Natural killer cell treated with Interleukin-12 subunit alpha and Interleukin-12 subunit beta and Interleukin-15 and Interleukin-18, amount 100 ng/mL, for 72 hours (primary cell): ENCODE measurements around the gene OLFML2A. TPM values are rescaled to one million over a fixed set of nuclear protein-coding genes. Genes with fewer than 3 reads are reported as not detected.
"Not testable (repeated sequence)": the region's sequence is repeated elsewhere in the genome, so short reads cannot be mapped to it uniquely, and the experiment has no call there.

Source experiments
- ATAC-seq, 2 donors: fragments of 150-1000 bp; cut with Tn5 transposase in 1 of 2; sonication (Bioruptor Pico), chemical (Tn5 transposase) in 1 of 2; 2 replicates each; pipeline ENCODE4 v1.10.0; 2021
- DNase-seq: peaks from one replicate; pipeline ENCODE4 v3.0.0; 2022; ENCODE audit warnings: low spot score
- H3K27ac Mint-ChIP-seq, 2 donors: 1 replicate in 1 of 2; 2 replicates in 1 of 2; pipeline ENCODE4 v1.8.0; 2022; ENCODE audit warnings: mixed read lengths in 2 of 2, mild to moderate bottlenecking in 1 of 2, moderate library complexity in 1 of 2
- H3K27me3 Mint-ChIP-seq, 2 donors: 1 replicate in 1 of 2; 2 replicates in 1 of 2; pipeline ENCODE4 v1.8.0; 2022; ENCODE audit warnings: mixed read lengths in 2 of 2
- H3K36me3 Mint-ChIP-seq: one replicate; pipeline ENCODE4 v1.8.0; 2022; ENCODE audit warnings: mixed read lengths
- H3K4me1 Mint-ChIP-seq, 2 donors: 1 replicate in 1 of 2; 2 replicates in 1 of 2; pipeline ENCODE4 v1.8.0; 2022; ENCODE audit warnings: low read depth in 2 of 2, mixed read lengths in 2 of 2, mild to moderate bottlenecking in 1 of 2
- H3K4me3 Mint-ChIP-seq: one replicate; pipeline ENCODE4 v1.8.0; 2022; ENCODE audit warnings: mixed read lengths
- H3K9me3 Mint-ChIP-seq: 2 replicates; pipeline ENCODE4 v1.8.0; 2022; ENCODE audit warnings: mixed read lengths
- total RNA-seq, 2 donors: library from RNA; stranded (reverse); gene quantifications; one replicate each; pipeline ENCODE4 v1.2.3, GENCODE V29; 2022

Gene OLFML2A
- total RNA-seq, 2 donors from 2014 or later, result not detected

- ATAC-seq (no peak), DNase-seq (peak; percentile 48)
- peaks cover 0 to 2% of the 10 kb centered on the region in 2 donors for H3K27me3 Mint-ChIP-seq
- H3K27ac Mint-ChIP-seq, result peak overlapping the region in 1 of 2 donors; percentile 9
- H3K36me3 Mint-ChIP-seq, result no peaks in the 10 kb centered on the region
- H3K9me3 Mint-ChIP-seq, result no peaks in the 10 kb centered on the region
- H3K4me3 Mint-ChIP-seq, result no peak overlapping the region
- peaks cover 2 to 5% of the 10 kb centered on the region in 2 donors for H3K4me1 Mint-ChIP-seq
Measured at GRCh38 chr9:124818431-124819281, 41.7 kb downstream of the OLFML2A start.

GRCh38 chr9:124820698-124821623, 44.0 kb downstream of the OLFML2A start:
- Mint-ChIP-seq H3K9me3 (no peaks in the 10 kb centered on the region), H3K36me3 (no peaks in the 10 kb centered on the region), H3K4me3 (no peak overlapping the region), H3K4me1 (peaks cover 2 to 5% of the 10 kb centered on the region in 2 donors), H3K27me3 (peaks cover 0 to 2% of the 10 kb centered on the region in 2 donors), H3K27ac (no peak overlapping the region)
- ATAC-seq, result peak in 1 of 2 donors; percentile 18
- DNase-seq, result peak; percentile 34

GRCh38 chr9:124828489-124829333, 51.8 kb downstream of the OLFML2A start:
- H3K4me3 Mint-ChIP-seq, result no peak overlapping the region
- DNase-seq, result no peak
- no peaks in the 10 kb centered on the region for H3K9me3 Mint-ChIP-seq
- ATAC-seq, result no peak
- H3K36me3 Mint-ChIP-seq, result no peaks in the 10 kb centered on the region
- H3K4me1 Mint-ChIP-seq, result no peaks in the 10 kb centered on the region
- H3K27me3 Mint-ChIP-seq, result no peaks in the 10 kb centered on the region
- no peak overlapping the region for H3K27ac Mint-ChIP-seq

- no peaks in the 10 kb centered on the region for H3K27me3 Mint-ChIP-seq
- ATAC-seq (no peak), DNase-seq (no peak)
- H3K9me3 Mint-ChIP-seq, result no peaks in the 10 kb centered on the region
- no peak overlapping the region for H3K27ac Mint-ChIP-seq
- no peak overlapping the region for H3K4me3 Mint-ChIP-seq
- H3K36me3 Mint-ChIP-seq, result no peaks in the 10 kb centered on the region
- H3K4me1 Mint-ChIP-seq, result no peaks in the 10 kb centered on the region
Measured at GRCh38 chr9:124829334-124829669, 52.4 kb downstream of the OLFML2A start.

GRCh38 chr9:124830593-124830992, 53.7 kb downstream of the OLFML2A start:
- DNase-seq (no peak), ATAC-seq (no peak)
- Mint-ChIP-seq H3K27ac (no peak overlapping the region), H3K4me3 (no peak overlapping the region), H3K36me3 (no peaks in the 10 kb centered on the region), H3K9me3 (no peaks in the 10 kb centered on the region), H3K27me3 (no peaks in the 10 kb centered on the region), H3K4me1 (no peaks in the 10 kb centered on the region)

- no peaks in the 10 kb centered on the region for H3K4me1 Mint-ChIP-seq
- H3K9me3 Mint-ChIP-seq, result no peaks in the 10 kb centered on the region
- DNase-seq (no peak), ATAC-seq (no peak)
- H3K36me3 Mint-ChIP-seq, result no peaks in the 10 kb centered on the region
- H3K27ac Mint-ChIP-seq, result no peak overlapping the region
- H3K27me3 Mint-ChIP-seq, result no peaks in the 10 kb centered on the region
- no peak overlapping the region for H3K4me3 Mint-ChIP-seq
Measured at GRCh38 chr9:124831642-124832364, 54.9 kb downstream of the OLFML2A start.

GRCh38 chr9:124834591-124834990, 57.7 kb downstream of the OLFML2A start:
- Mint-ChIP-seq H3K4me3 (no peak overlapping the region), H3K36me3 (no peaks in the 10 kb centered on the region), H3K4me1 (peaks cover 0 to 3% of the 10 kb centered on the region in 2 donors), H3K9me3 (no peaks in the 10 kb centered on the region), H3K27ac (no peak overlapping the region), H3K27me3 (peaks cover 6 to 8% of the 10 kb centered on the region in 2 donors)
- ATAC-seq, result no peak
- DNase-seq, result no peak

DNA sequence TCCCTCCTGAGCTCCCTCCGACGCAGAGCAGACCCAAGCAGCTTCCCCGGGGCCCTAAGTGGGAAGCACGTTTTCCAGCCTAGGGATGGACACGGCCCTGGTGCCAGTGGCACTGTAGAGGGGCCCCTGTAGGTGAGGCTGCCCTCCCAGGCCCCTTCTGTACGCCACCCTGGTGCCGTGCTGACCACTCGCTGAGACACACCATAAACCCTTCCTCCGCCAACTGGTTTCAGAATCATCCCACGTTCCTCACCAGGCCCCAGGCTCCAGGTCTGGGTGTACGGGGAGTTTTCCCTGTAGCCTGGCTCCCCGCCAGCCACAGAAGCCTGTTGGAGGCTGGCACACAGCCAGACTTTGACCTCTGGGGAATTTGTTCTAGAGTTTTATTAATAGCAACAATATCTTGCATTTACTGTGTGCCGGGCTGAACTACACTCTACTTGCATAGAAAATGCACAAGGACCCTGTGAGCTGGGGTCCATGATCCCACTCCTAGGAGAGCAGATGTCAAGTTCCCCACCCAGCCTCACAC, 58.2 kb downstream of the OLFML2A start:
- H3K36me3 Mint-ChIP-seq, result no peaks in the 10 kb centered on the region
- H3K27ac Mint-ChIP-seq, result no peak overlapping the region
- ATAC-seq, result peak in 1 of 2 donors; percentile 43
- peaks cover 0 to 3% of the 10 kb centered on the region in 2 donors for H3K4me1 Mint-ChIP-seq
- H3K9me3 Mint-ChIP-seq, result no peaks in the 10 kb centered on the region
- H3K4me3 Mint-ChIP-seq, result no peak overlapping the region
- DNase-seq, result no peak
- peaks cover 6 to 8% of the 10 kb centered on the region in 2 donors for H3K27me3 Mint-ChIP-seq

DNA sequence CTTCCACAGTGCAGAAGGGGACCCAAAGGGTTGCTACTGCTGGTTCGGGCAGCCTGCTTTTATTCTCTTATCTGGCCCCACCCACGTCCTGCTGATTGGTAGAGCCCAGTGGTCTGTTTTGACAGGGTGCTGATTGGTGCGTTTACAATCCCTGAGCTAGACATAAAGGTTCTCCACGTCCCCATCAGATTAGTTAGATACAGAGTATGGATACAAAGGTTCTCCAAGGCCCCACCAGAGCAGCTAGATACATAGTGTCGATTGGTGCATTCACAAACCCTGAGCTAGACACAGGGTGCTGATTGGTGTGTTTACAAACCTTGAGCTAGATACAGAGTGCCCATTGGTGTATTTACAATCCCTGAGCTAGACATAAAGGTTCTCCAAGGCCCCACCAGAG, 61.2 kb downstream of the OLFML2A start:
- not testable (repeated sequence) for H3K4me1 Mint-ChIP-seq, ATAC-seq, DNase-seq, H3K36me3 Mint-ChIP-seq, H3K27me3 Mint-ChIP-seq, H3K27ac Mint-ChIP-seq, H3K9me3 Mint-ChIP-seq, H3K4me3 Mint-ChIP-seq

DNA sequence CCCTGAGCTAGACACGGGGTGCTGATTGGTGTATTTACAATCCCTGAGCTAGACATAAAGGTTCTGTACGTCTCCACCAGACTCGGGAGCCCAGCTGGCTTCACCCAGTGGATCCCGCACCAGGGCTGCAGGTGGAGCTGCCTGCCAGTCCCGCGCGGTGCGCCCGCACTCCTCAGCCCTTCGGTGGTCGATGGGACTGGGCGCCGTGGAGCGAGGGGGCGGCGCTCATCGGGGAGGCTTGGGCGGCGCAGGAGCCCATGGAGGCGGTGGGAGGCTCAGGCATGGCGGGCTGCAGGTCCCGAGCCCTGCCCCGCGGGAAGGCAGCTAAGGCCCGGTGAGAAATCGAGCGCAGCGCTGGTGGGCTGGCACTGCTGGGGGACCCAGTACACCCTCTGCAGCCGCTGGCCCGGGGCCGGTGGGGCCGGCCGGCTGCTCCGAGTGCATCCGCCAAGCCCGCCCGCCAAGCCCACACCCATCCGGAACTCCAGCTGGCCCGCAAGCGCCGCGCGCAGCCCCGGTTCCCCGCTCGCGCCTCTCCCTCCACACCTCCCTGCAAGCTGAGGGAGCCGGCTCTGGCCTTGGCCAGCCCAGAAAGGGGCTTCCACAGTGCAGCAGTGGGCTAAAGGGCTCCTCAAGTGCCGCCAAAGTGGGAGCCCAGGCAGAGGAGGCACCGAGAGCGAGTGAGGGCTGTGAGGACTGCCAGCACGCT, 61.8 kb downstream of the OLFML2A start:
- H3K4me3 Mint-ChIP-seq, ATAC-seq, H3K27me3 Mint-ChIP-seq, H3K36me3 Mint-ChIP-seq, H3K9me3 Mint-ChIP-seq, H3K27ac Mint-ChIP-seq, H3K4me1 Mint-ChIP-seq, DNase-seq: not testable (repeated sequence)

DNA sequence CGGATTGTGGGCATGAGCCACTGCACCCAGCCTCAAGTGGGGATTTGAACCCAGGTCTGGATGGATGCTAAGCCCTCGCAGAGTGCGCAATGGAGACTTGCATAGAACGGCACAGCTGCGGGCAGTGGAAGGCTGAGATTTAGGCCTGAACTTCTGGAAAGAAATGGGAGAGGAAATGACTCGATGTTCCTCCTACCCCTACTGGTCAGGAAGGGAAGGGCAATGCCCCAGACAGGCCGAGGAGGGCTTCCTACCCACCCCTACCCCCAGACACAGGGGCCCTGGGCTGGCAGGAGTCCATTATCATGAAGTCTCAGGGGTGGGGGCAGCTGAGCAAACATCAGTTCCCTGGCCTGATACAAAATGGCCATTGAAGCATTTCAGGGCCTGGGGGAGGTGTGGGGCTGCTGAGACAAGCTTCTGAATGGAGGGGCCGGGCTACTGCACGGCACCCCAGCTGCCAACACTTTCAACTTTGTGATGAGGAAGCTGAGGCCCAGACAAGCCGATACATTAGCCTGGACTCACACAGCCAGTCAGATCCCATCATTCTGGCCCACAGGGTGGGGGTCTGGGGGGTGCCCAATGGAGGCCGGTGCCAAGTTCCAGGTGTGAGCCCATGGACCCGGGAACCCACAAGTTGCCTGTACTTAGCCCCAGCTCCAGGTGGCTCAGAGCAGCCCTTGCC, 62.8 kb downstream of the OLFML2A start:
- Mint-ChIP-seq H3K27me3 (peaks cover 6 to 8% of the 10 kb centered on the region in 2 donors), H3K9me3 (no peaks in the 10 kb centered on the region), H3K4me3 (no peak overlapping the region), H3K27ac (no peak overlapping the region), H3K36me3 (no peaks in the 10 kb centered on the region), H3K4me1 (peaks cover 0 to 6% of the 10 kb centered on the region in 2 donors)
- DNase-seq (no peak), ATAC-seq (peak in 1 of 2 donors; percentile 36)
